Astrocyte (in vitro differentiated cells and primary cell): ENCODE measurements around the gene FAAP100. TPM values are rescaled to one million over a fixed set of nuclear protein-coding genes. Genes with fewer than 3 reads are reported as not detected.

Experiments used
- DNase-seq: peaks from one replicate; pipeline ENCODE4 v3.0.0-alpha.2; 2010; ENCODE audit warnings: low read depth
- FAIRE-seq: peaks from 2 replicates; lab custom pipeline; 2011; peaks lifted over from hg19 to GRCh38; lab: Jason Lieb, UNC
- H2AFZ ChIP-seq: 2 replicates; pipeline ENCODE4 v1.6.0; 2012; ENCODE audit warnings: low read depth, low read length, inconsistent platforms
- H3K27ac ChIP-seq: 2 replicates; pipeline ENCODE4 v1.5.1; 2011; ENCODE audit warnings: low read depth, low read length, inconsistent platforms
- H3K27me3 ChIP-seq: 2 replicates; pipeline ENCODE4 v1.6.0; 2011; ENCODE audit warnings: low read length, inconsistent platforms; ENCODE audit not compliant: insufficient read depth
- H3K36me3 ChIP-seq: 2 replicates; pipeline ENCODE4 v1.5.1; 2011; ENCODE audit warnings: low read length, inconsistent platforms; ENCODE audit not compliant: insufficient read depth
- H3K4me1 ChIP-seq: 2 replicates; pipeline ENCODE4 v1.5.1; 2011; ENCODE audit warnings: low read length, inconsistent platforms; ENCODE audit not compliant: insufficient read depth
- H3K4me2 ChIP-seq: 2 replicates; pipeline ENCODE4 v1.6.0; 2012; ENCODE audit warnings: low read length, inconsistent platforms
- H3K4me3 ChIP-seq: 2 replicates; pipeline ENCODE4 v1.5.1; 2011; ENCODE audit warnings: low read depth, mild to moderate bottlenecking, low read length, inconsistent platforms; ENCODE audit not compliant: insufficient read depth
- H3K79me2 ChIP-seq: 2 replicates; pipeline ENCODE4 v1.6.0; 2012; ENCODE audit warnings: mild to moderate bottlenecking, low read length, inconsistent platforms; ENCODE audit not compliant: insufficient read depth
- H3K9ac ChIP-seq: 2 replicates; pipeline ENCODE4 v1.6.0; 2012; ENCODE audit warnings: mild to moderate bottlenecking, low read length, inconsistent platforms
- H3K9me3 ChIP-seq: 2 replicates; pipeline ENCODE4 v1.5.1; 2012; ENCODE audit warnings: low read depth, mild to moderate bottlenecking, low read length, inconsistent platforms; ENCODE audit not compliant: insufficient read depth
- H4K20me1 ChIP-seq: 2 replicates; pipeline ENCODE4 v1.6.0; 2012; ENCODE audit warnings: low read length, inconsistent platforms; ENCODE audit not compliant: insufficient read depth
- H3K27ac Mint-ChIP-seq: one replicate; pipeline ENCODE4 v1.8.0; 2021; ENCODE audit warnings: mild to moderate bottlenecking, mixed read lengths; ENCODE audit not compliant: unreplicated experiment
- H3K27me3 Mint-ChIP-seq: one replicate; pipeline ENCODE4 v1.8.0; 2021; ENCODE audit warnings: low read depth, mixed read lengths; ENCODE audit not compliant: unreplicated experiment
- H3K36me3 Mint-ChIP-seq: one replicate; pipeline ENCODE4 v1.8.0; 2021; ENCODE audit warnings: low read depth, mixed read lengths; ENCODE audit not compliant: unreplicated experiment
- H3K4me1 Mint-ChIP-seq: one replicate; pipeline ENCODE4 v1.8.0; 2021; ENCODE audit warnings: low read depth, mixed read lengths; ENCODE audit not compliant: unreplicated experiment
- H3K4me3 Mint-ChIP-seq: one replicate; pipeline ENCODE4 v1.8.0; 2021; ENCODE audit warnings: mild to moderate bottlenecking, moderate library complexity, mixed read lengths; ENCODE audit not compliant: unreplicated experiment
- H3K9me3 Mint-ChIP-seq: one replicate; pipeline ENCODE4 v1.8.0; 2021; ENCODE audit warnings: mild to moderate bottlenecking, mixed read lengths; ENCODE audit not compliant: unreplicated experiment
- EZH2 ChIP-seq: IDR thresholded peaks from 2 replicates; pipeline ENCODE4 v1.6.1; 2012; ENCODE audit warnings: mild to moderate bottlenecking, low read length, inconsistent platforms; ENCODE audit not compliant: insufficient read depth
- total RNA-seq: library from RNA; stranded (reverse); gene quantifications from 2 replicates; pipeline ENCODE4 v1.2.1, GENCODE V29; 2021
- TF ChIP-seq, protein P1 (sequence below): IDR thresholded peaks from 2 replicates; pipeline ENCODE4 v1.5.1; 2011; ENCODE audit warnings: low read depth, mild to moderate bottlenecking, inconsistent platforms, low read length, moderate library complexity; ENCODE audit not compliant: insufficient read depth

The FAAP100 gene
- total RNA-seq, 1 donor from 2014 or later = 38.9 TPM

DNA sequence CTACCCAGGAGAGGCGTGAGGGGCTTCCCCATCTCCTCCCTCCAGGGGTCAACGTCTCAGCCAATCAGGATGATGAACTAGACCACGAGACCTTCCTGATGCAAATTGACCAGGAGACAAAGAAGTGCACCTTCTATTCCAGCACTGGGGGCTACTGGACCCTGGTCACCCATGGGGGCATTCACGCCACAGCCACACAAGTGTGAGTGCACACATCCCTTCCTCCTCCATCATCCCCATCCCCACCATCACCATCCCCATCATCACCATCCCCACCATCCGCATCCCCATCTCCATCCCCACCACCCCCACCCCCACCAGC, 17.2 kb downstream of the FAAP100 start:
- H3K4me2 ChIP-seq = no peak overlapping the region
- H3K4me3 Mint-ChIP-seq = no peak overlapping the region
- FAIRE-seq = no peak

DNA sequence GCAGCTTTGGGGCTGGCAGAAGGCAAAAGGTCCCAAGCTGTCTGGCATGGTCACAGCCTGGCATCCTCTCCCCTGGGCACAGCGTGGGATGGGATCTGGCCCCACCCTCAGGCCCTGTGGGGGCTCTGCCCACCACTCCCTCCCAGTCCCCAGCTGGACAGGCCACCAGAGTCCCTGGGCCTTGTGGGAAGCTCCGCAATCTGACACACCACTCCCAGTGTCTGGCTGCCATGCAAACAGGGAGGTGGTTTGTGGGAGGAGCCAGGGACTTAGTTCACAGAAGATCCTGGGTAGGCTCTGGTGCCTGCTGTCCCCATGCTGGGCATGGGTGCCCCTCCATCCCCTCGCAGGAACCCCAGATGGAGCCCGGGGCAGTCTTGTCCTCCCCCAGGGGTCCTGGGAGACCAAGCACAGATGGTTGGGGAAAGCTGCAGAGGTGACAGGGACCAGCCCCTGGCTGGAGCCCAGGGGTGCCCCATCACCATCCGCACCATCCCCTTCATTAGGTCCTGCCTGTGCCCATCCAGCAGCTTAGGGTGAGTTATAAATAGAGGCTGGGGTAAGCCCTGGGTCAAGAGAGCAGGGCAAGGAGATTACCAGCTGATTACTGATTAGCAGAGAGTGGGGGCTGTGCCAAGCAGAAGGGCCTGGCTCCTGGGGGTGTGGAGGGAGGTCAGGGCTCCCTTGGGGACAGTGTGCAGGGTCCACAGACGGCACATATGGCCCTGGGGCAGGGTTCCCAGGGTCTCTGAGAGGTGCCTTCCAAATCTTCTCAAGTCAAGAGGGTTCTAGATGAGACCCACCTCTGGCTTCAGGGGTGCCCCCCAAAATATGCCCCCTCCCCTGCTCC, 17.8 kb downstream of the FAAP100 start:
- Histone ChIP-seq H3K79me2 (no peaks in the 10 kb centered on the region), H3K27ac (no peak overlapping the region), H3K9me3 (no peaks in the 10 kb centered on the region), H3K27me3 (peaks cover 9% of the 10 kb centered on the region), H3K4me2 (no peak overlapping the region), H3K4me1 (peaks cover 4% of the 10 kb centered on the region), H3K9ac (no peak overlapping the region), H3K36me3 (no peaks in the 10 kb centered on the region), H2AFZ (no peak overlapping the region), H3K4me3 (no peak overlapping the region), H4K20me1 (peaks cover 11% of the 10 kb centered on the region)
- DNase-seq (no peak), FAIRE-seq (no peak)
- Mint-ChIP-seq H3K36me3 (peaks cover 3% of the 10 kb centered on the region), H3K4me3 (no peak overlapping the region), H3K9me3 (no peaks in the 10 kb centered on the region), H3K27ac (no peak overlapping the region), H3K4me1 (no peaks in the 10 kb centered on the region), H3K27me3 (no peaks in the 10 kb centered on the region)
- TF ChIP-seq, protein P1, sequence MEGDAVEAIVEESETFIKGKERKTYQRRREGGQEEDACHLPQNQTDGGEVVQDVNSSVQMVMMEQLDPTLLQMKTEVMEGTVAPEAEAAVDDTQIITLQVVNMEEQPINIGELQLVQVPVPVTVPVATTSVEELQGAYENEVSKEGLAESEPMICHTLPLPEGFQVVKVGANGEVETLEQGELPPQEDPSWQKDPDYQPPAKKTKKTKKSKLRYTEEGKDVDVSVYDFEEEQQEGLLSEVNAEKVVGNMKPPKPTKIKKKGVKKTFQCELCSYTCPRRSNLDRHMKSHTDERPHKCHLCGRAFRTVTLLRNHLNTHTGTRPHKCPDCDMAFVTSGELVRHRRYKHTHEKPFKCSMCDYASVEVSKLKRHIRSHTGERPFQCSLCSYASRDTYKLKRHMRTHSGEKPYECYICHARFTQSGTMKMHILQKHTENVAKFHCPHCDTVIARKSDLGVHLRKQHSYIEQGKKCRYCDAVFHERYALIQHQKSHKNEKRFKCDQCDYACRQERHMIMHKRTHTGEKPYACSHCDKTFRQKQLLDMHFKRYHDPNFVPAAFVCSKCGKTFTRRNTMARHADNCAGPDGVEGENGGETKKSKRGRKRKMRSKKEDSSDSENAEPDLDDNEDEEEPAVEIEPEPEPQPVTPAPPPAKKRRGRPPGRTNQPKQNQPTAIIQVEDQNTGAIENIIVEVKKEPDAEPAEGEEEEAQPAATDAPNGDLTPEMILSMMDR = no peak
- TF ChIP-seq EZH2 = no peak

More for the DNA sequence above, 17.2 kb downstream of the FAAP100 start:
- no peak overlapping the region for H3K9ac ChIP-seq
- H3K27ac ChIP-seq = no peak overlapping the region
- no peaks in the 10 kb centered on the region for H3K36me3 ChIP-seq
- H3K4me1 ChIP-seq = peaks cover 4% of the 10 kb centered on the region
- Mint-ChIP-seq H3K27me3 (no peaks in the 10 kb centered on the region), H3K9me3 (no peaks in the 10 kb centered on the region), H3K27ac (no peak overlapping the region), H3K36me3 (peaks cover 3% of the 10 kb centered on the region), H3K4me1 (no peaks in the 10 kb centered on the region)
- no peaks in the 10 kb centered on the region for H3K9me3 ChIP-seq
- peaks cover 13% of the 10 kb centered on the region for H4K20me1 ChIP-seq
- no peaks in the 10 kb centered on the region for H3K79me2 ChIP-seq
- H2AFZ ChIP-seq = no peak overlapping the region
- no peak overlapping the region for H3K4me3 ChIP-seq
- peaks cover 9% of the 10 kb centered on the region for H3K27me3 ChIP-seq
- TF ChIP-seq EZH2 = no peak
- TF ChIP-seq, protein P1 = no peak
- DNase-seq = no peak
